HEK293T (cell line): ENCODE measurements around the gene CA10.

ENCODE experiments used
- HDGF ChIP-seq: fragments of 450-650 bp; IDR thresholded peaks from 2 replicates; pipeline ENCODE4 v1.6.1; 2017; ENCODE audit warnings: antibody characterized with exemption, borderline replicate concordance
- SUZ12 ChIP-seq: fragments of 450-650 bp; IDR thresholded peaks from 2 replicates; pipeline ENCODE4 v1.6.1; 2016; ENCODE audit warnings: mild to moderate bottlenecking

DNA sequence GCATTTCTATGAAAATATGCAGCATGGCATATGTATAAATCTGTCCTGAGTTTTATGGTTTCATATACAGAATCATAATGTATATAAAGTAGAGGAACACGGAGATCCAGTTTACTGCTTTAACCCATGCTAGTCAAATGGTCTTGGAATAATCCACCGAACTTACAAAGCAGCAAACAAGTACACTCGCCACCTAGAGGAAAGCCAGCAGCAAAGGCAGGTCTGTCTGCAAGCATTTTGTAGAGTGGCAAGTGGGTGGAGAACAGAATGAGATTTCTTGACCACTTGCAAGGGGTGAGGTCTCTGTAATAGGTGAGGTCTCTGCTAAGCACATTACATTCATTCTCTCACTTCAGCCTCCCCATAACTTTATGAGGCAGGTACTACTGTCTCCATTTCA is 308.3 kb downstream of the CA10 start:
- TF ChIP-seq HDGF (no peak), SUZ12 (no peak)
